ENCODE results near the gene SERINC5. TPM values are rescaled to one million over a fixed set of nuclear protein-coding genes. Genes with fewer than 3 reads are reported as not detected.

The SERINC5 gene
- total and polyA plus RNA-seq, 3 donors from 2014 or later, result 62.3 to 217 (median 158) TPM

GRCh38 chr5:80216753-80217596, 38.9 kb downstream of the SERINC5 start:
- Histone ChIP-seq H3K4me3 (no peak overlapping the region), H3K4me1 (peaks cover 31% of the 10 kb centered on the region)

GRCh38 chr5:80216096-80216495, 39.8 kb downstream of the SERINC5 start:
- H3K9me3 ChIP-seq, result no peaks in the 10 kb centered on the region
- no peaks in the 10 kb centered on the region for H3K27me3 ChIP-seq
- no peak overlapping the region for H3K4me3 ChIP-seq
- intact Hi-C loops (cut with DNase I; ENCODE audit: low total_unique reads), result no loop called here
- WGBS, 2 donors, result 47 to 63% methylated on average over 7 to 8 of the region's 8 CpGs
- peak; percentile 40 for DNase-seq
- peaks cover 31% of the 10 kb centered on the region for H3K4me1 ChIP-seq
- H3K36me3 ChIP-seq (ENCODE audit: low read depth, missing control alignments), result no peaks in the 10 kb centered on the region
- no peak for TF ChIP-seq CTCF (IDR thresholded peaks at IDR 0.05)
- no peak for TF ChIP-seq POLR2A (IDR thresholded peaks at IDR 0.05)
- H3K27ac ChIP-seq, result no peak overlapping the region

More at GRCh38 chr5:80216753-80217596, 38.9 kb downstream of the SERINC5 start:
- Histone ChIP-seq H3K27ac (peak overlapping the region in 1 of 2 donors; percentile 27), H3K27me3 (no peaks in the 10 kb centered on the region), H3K9me3 (no peaks in the 10 kb centered on the region), H3K36me3 (ENCODE audit: low read depth, missing control alignments) (no peaks in the 10 kb centered on the region)
- 45 to 50% methylated on average over 12 of the region's 12 CpGs for WGBS, 2 donors
- TF ChIP-seq CTCF (IDR thresholded peaks at IDR 0.05) (no peak), POLR2A (IDR thresholded peaks at IDR 0.05) (no peak)
- DNase-seq, result peak; percentile 30
- intact Hi-C loops (cut with DNase I; ENCODE audit: low total_unique reads), result no loop called here

- intact Hi-C loops (cut with DNase I; ENCODE audit: low total_unique reads), result no loop called here
- peaks cover 31% of the 10 kb centered on the region for H3K4me1 ChIP-seq
- DNase-seq, result no peak
- TF ChIP-seq CTCF (IDR thresholded peaks at IDR 0.05), result no peak
- no peak for TF ChIP-seq POLR2A (IDR thresholded peaks at IDR 0.05)
- no peak overlapping the region for H3K4me3 ChIP-seq
- H3K36me3 ChIP-seq (ENCODE audit: low read depth, missing control alignments), result no peaks in the 10 kb centered on the region
- no peak overlapping the region for H3K27ac ChIP-seq
- no peaks in the 10 kb centered on the region for H3K9me3 ChIP-seq
- H3K27me3 ChIP-seq, result no peaks in the 10 kb centered on the region
- WGBS, 2 donors, result 62 to 77% methylated on average over 4 of the region's 4 CpGs
Measured at GRCh38 chr5:80215523-80215922, 40.3 kb downstream of the SERINC5 start.

DNA sequence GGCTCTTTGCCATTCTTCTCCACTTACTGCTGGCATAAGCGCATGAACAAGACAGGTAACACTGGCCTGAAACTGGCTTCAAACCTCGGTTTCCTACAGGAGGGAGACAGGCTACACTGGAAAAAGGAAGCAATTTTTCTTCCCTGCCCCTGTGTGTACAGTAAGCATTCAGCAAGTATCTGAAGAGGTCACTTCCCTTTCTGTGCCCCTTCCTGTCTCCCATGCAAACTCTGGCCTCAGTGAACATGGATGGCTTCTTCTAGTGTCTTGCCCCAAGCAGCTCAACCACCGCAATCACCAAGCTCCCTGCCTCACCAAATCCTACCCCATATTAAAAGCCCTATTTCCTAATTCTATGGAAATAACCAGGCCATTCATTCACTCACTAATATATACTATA, 42.4 kb downstream of the SERINC5 start:
- Histone ChIP-seq H3K27me3 (no peaks in the 10 kb centered on the region), H3K27ac (no peak overlapping the region), H3K4me1 (peaks cover 37% of the 10 kb centered on the region), H3K36me3 (ENCODE audit: low read depth, missing control alignments) (no peaks in the 10 kb centered on the region), H3K9me3 (no peaks in the 10 kb centered on the region), H3K4me3 (no peak overlapping the region)
- no peak for DNase-seq
- TF ChIP-seq POLR2A (IDR thresholded peaks at IDR 0.05) (no peak), CTCF (IDR thresholded peaks at IDR 0.05) (no peak)
- intact Hi-C loops (cut with DNase I; ENCODE audit: low total_unique reads), result no loop called here
- 90 to 93% methylated on average over 3 of the region's 3 CpGs for WGBS, 2 donors

Measured in testis (tissue), 3 donors.